Astrocyte (in vitro differentiated cells and primary cell): ENCODE data around the gene NEURL4.

Source experiments
- CTCF ChIP-seq: IDR thresholded peaks from 2 replicates; pipeline ENCODE4 v1.5.1; 2011; ENCODE audit warnings: low read depth, mild to moderate bottlenecking, inconsistent platforms, low read length, moderate library complexity; ENCODE audit not compliant: insufficient read depth
- EZH2 ChIP-seq: IDR thresholded peaks from 2 replicates; pipeline ENCODE4 v1.6.1; 2012; ENCODE audit warnings: mild to moderate bottlenecking, low read length, inconsistent platforms; ENCODE audit not compliant: insufficient read depth

- peak; percentile 91 for TF ChIP-seq CTCF
- no peak for TF ChIP-seq EZH2
These were observed 48.5 kb downstream of the NEURL4 start for GRCh38 chr17:7280519-7281073.
